ENCODE results near the gene RUFY3. TPM values are rescaled to one million over a fixed set of nuclear protein-coding genes. Genes with fewer than 3 reads are reported as not detected.
"Not testable (repeated sequence)": the region's sequence is repeated elsewhere in the genome, so short reads cannot be mapped to it uniquely, and the experiment has no call there.

RUFY3 gene
- total RNA-seq, 1 donor from 2014 or later = 43.1 TPM

DNA sequence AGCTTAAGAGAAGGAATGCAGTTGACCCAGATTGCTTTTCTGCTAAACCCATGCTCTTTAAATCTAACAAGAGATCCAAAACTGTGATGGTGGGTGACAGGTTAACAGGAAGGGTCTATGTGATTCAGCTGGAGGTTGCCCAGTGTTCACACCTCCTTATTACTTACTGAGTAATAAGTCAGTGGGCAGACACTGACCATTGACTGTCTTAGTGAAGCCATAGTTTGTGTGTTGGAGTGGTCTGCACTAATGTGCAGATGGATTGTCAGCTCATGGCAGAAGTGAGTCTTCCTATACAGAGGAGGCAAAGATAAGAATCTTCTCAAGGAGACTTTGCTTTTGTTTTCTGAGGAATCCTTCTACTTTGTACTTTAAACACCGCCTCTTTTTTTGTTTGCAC, 15.2 kb upstream of the RUFY3 start:
- ATAC-seq = no peak

DNA sequence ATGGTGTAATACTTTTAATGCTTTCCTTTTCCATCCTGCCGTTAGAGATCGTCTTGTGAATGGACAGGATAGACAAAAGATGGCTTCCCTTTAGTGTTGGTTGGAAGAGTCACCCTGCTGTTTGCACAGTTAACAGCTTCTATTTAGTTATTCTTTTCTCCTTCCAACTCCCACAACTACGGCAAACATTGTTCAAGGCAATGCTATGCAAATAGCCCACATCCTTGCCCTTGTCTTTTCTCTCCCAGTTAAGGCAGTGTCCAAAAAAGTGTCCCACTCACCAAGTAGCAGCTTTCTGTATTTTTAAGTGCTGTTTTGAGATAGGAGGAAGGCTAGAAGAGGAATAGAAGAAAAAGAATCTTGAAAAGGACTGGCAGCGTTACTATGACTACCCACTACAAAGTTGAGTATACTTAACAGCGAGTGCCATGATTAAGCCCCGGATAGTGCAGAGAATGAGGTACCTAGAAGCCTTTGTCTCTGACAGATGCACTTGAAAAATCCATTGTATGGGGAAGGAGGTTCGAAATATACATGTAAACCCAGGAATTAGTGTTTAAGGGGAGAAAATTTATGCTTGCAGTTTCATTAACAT, 12.1 kb upstream of the RUFY3 start:
- no peak for ATAC-seq

DNA sequence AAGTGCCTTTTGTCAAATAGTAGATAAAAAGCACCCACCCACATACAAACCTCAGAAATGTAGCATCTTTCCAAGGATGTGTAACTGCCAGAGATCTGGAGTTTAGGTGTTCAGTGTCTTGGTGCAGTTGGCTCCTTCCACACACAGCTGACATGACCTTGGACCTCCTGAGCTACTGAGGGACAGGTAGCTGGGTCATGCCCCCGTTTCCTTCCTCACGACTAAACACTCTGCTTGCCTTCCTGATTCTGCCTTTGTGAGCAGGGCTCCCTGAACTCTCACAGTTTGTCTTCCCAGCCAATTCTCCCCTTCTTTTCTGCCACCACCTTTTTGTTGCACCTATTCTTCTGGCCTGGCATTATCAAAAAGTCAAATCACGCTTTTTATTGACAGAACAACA, 10.2 kb upstream of the RUFY3 start:
- ATAC-seq = no peak

DNA sequence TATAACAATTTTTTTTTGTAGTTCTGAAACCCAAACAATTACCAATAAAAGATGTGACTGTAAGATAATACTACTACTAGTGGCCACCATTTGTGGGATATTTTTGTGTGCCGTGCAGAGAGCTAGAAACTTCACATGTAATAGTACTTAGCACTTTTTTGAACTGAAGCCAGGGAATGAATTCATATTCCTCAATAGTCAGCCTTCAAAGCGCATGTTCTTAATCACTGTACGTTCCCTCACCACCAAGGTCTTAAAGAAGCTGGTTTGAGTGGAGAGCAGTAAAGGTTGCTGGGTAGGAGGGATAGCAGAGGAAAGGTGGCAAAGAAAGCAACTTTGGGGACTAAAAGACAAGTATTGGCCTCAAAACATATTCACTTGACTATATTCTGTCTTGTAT, 9.6 kb upstream of the RUFY3 start:
- ATAC-seq = no peak

DNA sequence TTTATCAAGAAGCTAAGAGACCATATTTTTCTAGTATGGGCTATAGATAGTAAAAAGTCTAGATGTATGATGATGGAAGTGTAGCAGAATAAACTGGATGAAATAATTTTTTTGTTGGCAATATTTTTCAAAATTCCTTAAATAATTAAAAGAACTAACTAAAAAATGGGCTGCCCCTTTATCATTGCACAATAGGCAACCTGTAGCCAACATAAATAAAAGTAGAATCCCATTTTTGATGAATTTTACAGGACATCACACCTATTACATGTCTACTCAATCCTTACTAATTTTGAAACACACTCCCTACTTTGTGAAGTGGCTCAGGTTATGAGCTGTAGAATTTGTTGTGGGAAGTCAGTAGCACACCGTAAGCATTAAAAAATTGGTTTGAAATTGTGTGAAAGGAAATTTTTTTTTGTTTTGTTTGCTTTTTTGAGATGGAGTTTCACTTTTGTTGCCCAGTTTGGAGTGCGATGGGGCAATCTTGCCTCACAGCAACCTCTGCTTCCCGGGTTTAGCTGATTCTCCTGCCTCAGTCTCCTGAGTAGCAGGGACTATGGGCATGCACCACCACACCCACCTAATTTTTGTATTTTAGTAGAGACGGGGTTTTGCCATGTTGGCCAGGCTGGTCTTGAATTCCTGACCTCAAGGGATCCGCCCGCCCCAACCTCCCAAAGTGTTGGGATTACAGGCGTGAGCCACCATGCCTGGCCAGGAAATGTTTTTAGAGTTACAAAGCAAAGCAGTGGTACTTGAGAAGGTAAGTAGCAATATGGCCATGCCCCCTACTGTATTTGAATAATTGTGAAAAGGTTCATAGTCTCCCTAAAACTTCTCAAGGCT, 8.9 kb upstream of the RUFY3 start:
- no peak for ATAC-seq

DNA sequence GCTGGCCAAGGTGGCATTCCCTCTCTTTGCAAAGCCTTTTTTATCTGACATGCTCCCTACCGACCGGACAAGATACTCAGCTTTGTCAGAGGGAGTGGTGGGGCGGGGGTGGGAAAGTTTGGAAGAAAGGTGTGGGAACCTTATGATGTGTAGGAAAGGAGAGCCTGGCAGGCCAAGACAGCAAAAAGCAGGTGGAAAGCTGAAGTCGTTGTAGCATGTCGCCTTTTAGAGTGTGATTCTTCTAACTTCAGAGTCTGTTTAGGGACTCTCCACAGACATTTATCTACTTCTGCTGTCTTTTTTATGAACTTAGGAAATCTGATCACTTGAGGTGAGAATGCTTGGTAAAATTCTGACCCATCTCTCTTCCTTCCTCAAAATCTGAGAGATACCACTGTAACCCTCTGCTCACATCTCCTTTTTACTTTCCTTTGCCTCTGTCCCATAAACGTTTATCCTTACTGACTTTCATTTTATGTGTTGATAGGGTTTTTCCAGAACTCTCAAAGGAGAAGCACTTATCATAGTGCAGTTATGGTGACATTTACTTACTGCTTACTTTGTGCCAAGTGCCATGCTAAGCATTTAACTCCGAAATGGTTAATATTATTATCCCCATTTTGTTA, 8.2 kb upstream of the RUFY3 start:
- ATAC-seq = peak; percentile 65

DNA sequence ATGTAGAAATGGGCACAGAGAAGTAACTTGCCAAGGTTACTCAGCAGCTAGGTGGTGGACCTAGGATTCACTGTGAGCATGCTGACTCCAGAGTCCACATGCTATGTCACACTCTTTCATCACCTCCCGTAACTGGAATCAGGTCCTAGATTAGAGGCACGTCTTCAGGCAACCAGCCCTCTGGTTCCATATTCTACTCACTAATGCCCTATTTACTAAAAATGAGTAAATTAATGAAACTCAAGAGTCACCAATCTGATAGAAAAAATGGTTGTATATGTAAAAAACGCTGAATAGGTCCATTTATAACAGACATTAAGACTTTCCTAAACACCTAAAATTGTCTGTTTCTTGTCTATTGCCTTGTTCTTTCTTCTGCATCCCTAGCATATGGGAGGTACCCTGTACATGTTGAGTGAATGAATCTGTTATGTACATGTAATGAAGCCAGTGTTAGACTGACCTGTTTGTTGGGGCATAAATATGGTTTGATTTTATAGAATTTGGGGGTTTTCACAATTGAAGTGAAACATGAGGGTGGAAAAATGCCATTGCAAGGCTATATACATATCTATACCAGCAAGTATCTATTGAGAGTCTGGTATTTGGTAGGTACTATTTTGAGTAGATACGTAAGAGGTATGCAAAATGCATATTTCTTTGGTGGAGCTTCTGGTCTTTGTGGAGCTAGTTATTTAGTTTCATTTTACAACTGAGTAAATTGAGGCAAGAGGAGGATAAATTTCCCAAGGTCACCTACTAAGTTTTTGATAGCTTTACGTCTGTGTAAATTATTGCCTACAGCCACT, 7.5 kb upstream of the RUFY3 start:
- peak; percentile 90 for ATAC-seq

DNA sequence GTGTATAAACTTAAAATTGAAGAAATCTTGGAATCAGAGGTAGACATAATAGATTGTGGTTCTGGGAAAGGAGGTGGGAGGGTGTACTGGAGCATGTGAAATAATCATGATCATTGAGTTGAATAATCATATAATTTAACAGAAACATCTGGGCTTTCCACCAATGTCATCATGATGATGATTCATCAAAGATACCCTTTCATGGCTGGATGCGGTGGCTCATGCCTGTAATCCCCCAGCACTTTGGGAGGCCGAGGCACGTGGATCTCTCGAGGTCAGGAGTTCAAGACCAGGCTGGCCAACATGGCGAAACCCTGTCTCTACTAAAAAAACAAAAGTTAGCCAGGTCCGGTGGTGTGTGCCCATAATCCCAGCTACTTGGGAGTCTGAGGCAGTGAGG, 6.7 kb upstream of the RUFY3 start:
- no peak for ATAC-seq

DNA sequence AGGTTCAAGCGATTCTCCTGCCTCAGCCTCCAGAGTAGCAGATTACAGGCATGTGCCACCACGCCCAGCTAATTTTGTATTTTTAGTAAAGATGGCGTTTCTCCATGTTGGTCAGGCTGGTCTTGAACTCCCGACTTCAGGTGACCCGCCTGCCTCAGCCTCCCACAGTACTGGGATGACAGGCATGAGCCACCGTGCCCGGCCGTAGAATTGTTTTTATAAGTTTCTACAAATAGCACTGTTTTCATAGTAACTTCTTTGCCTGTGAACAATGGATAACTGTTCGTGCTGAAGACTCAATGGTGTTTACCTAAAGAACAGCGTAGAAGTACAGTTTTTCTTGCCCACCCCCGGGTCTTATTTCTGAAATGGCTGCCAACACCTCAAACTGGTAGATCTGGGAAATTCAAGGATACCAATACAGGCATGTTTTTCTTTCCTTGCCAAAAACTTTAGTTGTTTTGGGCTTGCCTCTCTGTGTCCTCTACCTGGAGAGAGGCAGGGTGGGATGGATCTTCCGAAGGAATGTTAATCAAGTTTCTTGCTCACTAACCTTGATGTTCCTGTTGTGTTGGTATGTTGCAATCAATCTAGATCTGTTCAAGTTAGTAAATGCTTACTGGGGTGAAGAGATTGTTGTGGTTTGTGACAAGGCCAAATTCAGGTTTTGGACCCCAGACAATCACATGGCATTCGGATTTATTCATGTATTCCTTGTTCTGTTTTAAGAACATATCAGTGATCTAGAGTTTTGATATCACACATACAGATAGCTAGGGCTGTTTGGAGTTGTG, 2.8 kb upstream of the RUFY3 start:
- ATAC-seq = peak; percentile 94

DNA sequence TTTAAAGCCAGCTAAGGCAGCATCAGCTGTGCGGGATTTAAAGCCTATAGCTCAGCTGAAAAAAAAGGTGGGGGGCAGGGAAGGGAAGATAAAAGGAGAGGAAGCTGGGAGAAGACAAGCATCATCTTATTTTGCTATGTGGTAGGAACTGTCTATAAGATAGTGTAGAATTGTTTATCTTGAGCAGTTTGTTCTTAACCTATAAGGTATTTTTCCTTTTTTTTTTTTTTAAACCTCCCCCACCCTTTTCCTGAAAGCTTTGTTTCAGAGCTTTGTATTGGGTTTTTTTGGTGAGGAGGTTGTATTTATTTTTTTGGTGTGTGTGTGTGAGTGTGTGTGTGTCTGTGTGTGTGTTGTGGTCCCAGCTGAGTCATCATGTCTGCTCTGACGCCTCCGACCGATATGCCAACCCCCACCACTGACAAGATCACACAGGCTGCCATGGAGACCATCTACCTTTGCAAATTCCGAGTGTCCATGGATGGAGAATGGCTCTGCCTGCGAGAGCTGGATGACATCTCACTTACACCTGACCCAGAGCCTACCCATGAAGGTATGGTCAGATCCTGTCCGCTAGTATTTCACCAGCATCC, 531 bp downstream of the RUFY3 start:
- ATAC-seq = no peak

DNA sequence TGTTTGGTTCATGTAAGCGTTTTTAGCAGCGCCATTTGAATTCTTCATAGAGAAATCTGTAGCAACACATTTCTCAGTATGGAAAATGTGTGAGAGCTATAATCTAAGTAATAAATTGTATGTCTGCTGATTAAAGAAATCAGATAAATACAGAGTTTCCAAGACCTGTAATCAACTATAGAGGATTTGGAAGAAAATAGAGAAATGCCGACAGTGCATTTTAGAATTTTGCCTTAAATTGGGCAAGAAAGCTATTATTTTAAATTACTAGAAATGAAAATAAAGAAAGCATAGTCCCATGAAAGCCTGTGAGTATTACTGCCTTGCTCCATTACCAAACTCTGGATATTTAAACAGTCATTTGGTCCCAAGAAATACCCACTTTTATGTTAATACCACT, 2.7 kb downstream of the RUFY3 start:
- ATAC-seq = no peak

DNA sequence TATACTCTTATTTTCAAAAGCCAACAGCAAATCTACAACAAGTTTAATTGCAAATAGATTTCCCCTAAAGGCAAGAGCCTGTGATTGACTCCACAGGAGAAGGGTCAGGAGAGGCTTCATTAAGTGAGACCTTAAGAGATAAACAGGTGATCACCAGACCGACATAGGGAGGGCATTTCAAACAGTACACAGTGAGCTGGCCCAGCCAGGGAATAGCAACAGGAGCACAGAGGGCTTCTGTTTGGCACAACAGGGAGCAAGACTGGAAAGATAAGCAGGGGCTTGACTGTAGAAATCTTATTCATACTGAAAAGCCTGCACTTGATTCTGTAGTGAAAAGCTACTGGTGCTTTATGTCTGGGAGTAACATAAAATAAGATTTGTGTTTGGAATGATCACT, 3.9 kb downstream of the RUFY3 start:
- ATAC-seq = no peak

DNA sequence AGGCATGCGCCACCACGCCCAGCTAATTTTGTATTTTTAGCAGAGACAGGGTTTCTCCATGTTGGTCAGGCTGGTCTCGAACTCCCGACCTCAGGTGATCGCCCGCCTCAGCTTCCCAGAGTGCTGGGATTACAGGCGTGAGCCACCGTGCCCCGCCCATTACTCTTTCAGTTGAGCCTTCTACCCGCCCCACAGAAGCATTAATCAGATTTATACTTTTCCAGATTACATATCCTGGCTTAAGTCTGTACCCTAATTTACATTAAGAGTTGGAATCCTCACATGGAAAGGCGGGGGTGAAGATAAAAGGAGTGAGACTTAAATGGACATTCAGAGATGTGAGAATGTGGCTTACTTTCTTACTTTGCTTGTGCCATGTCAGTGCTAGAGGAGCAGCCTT, 4.8 kb downstream of the RUFY3 start:
- not testable (repeated sequence) for ATAC-seq

DNA sequence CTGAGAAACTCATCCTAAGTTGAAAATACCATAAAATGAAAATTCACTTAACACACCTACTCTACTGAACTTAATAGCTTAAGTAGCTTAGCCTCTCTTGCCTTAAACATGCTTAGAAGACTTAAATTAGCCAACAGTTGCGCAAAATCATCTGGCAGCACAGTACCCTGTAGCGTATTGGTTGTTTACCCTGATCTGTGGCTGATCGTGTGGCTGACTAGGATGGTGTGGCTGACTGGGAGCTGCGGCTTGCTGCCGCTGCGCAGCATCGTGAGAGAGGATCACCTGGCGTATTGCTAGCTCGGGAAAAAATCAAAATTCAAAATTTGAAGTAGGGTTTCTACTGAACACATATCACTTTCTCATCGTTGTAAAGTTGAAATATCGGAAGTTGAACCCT, 6.3 kb downstream of the RUFY3 start:
- ATAC-seq = no peak

DNA sequence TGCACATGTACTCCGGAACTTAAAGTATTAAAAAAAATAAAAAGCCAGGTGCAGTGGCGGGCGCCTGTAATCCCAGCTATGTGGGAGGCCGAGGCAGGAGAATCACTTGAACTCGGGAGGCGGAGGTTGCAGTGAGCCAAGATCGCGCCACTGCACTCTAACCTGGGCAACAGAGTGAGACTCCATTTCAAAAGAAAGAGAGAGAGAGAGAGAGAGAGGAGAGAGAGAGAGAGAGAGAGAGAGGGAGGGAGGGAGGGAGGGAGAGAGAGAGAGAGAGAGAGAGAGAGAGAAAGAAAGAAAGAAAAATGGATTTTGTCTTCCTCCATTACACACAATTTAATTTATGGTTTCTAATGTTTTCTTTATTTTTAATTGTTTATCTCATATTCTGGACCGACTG, 11.1 kb downstream of the RUFY3 start:
- not testable (repeated sequence) for ATAC-seq

DNA sequence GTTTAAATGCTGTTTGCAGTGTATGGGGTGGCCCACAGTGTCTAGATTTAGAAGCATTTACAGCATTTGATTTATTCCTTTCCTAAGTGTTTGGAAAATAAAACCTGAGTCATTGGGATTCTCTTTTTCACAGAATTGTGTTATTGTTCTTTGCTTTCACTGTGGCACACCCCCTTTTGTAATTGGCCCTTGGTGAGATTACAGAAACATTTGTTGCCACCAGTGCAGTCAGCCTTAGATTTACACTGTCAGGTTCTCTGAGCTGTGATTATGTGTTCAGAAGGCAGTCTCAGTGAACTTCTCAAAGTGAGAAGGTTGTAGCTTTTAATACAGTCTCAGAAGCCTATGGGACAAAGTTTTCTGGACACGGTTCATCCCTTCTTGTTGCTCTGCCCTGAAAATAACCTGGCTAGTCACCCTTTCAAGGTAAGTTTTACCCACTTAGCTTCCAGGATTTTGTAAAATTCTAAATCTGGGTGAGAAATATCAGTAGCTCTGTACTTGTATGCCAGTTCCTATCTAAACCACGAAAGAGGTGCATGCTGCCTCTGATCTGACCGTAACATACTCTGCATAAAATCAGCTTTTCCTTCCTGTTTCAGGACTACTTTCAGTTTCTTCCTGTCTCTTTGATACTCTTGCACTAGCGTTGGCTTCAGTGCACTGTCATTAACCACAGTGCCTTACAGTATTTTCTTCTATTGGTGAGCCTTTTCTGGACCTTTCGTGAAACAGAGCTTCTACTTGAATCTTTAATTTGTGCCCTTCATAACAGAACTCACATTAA, 12.6 kb downstream of the RUFY3 start:
- ATAC-seq = peak; percentile 80

DNA sequence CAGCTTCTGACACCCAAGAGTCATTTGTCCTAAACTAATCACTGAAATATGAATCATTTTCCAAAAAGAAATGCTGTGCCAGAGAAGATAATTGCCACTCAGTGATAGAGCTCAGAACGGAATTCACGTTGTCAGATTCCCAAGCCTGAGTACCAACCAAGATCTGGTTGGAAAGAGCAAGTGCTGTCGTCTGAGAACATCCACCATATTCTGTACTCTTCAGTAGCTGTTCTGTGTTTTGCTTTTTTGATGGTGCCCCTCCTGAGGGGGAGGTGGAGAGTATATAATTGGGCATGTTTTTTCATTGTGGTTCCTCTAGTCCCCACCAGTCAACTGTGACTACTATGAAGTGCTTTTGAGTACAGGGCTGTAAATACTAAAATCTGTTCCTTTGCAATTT, 13.2 kb downstream of the RUFY3 start:
- ATAC-seq = peak; percentile 20

DNA sequence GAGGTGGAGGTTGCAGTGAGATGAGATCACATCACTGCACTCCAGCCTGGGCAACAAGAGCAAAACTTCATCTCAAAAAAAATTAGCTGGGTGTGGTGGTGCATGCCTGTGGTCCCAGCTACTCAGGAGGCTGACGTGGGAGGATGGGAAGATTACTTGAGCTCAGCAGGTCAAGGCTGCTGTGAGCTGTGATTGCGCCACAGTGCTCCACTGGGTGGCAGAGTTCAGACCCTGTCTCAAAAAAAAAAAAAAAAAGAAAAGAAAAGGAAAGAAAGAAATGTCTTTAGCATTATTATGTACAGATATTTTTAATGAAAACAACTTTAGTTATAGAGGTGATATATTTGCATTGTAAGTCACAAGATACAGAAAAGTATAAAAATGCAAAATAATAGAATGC, 14.2 kb downstream of the RUFY3 start:
- not testable (repeated sequence) for ATAC-seq

DNA sequence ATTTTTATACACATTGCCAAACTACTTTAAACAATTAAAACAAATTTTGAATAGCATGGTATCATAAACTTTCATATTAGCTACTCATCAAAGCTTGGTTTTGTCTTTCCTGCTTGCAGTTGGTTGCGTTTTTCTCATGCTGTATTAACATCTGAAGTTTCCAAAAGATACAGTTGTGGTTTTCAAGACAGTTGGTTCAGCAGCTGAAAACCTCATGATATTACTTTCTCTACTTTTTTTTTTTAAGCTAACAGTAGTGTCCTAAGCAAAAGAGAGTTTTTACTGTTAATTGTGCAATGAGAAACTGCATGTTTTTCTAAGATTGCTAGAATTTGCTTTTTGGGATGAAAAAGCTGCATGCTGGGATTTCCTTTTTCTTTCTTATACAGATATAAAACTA, 15.2 kb downstream of the RUFY3 start:
- ATAC-seq = no peak

DNA sequence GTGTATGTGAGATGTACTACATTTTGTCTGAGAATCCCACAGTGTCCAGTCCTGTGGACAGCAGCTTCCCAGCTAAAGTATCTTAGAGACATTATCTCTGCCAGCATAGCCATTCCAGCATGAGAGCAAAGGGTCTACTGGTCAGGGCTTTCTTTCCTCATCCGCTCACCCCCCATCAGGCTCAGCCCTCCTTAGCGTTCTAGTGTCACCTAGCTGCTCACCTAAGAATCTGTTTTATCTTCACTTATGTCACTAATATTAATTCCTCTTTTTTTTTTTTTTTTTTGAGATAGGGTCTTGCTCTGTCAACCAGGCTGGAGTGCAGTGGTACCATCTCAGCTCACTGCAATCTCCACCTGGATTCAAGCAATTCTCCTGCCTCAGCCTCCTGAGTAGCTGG, 15.6 kb downstream of the RUFY3 start:
- no peak for ATAC-seq

Data from esophagus mucosa (tissue), 1 donor.